ENCODE measurements around the gene ODAD3.

ODAD3 gene

DNA sequence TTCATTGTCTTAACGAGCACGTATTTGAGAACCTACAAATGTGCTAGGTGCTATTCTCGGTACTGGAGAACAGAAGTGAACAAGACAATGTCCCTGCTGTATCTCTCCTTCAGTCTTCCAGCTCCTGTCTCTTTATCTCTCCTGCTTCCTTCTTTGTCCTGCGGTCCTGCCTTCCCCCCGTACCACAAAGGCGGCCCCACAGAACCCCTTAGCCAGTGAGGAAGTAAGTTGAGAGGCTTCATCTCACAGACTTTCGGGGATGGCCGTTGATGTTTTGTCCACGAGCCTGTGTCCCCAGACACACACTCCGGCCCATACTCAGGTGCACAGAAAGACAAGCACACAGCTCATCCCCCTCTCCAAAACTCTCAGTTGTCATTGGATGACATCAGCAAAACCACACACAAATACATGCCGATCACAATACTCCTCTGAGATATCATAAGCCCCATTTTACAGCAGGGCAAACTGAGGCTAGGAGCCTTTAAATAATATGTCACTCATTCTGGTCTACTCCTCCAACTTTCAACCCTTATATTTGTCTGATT is 61.0 kb downstream of the ODAD3 start:
- DNase-seq = no peak

DNA sequence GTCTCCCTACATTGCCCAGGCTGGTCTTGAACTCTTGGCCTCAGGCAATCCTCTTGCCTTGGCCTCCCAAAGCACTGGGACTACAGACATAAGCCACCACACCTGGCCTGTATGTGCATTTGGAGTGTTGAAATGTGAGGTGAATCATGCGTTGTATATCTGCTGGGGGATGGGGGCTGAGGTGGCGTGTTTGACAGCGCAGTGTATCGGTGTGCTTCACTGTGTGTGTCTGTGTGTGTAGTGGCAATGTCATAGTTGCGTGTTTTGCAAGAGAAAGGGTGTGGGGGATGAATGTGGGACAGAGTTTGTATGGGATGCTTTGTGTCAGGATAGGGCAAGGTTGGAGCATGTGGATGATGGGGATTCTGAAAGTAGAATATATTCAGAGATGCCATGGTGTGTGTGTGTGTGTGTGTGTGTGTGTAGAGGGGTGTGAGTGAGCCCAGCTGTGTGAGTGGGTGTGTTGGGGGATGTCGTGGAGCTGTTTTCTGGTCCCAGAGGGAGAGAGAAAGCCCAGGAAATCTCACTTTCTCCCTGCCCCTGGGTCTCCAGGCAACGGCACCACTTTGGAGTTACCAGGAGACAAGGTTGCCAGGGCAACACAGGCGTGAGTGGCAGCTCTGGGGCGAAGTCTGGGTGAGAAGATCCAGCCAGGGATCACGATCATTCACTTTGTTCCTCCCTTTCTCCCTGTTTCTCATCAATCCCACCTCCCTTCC is 61.6 kb downstream of the ODAD3 start:
- no peak for DNase-seq

DNA sequence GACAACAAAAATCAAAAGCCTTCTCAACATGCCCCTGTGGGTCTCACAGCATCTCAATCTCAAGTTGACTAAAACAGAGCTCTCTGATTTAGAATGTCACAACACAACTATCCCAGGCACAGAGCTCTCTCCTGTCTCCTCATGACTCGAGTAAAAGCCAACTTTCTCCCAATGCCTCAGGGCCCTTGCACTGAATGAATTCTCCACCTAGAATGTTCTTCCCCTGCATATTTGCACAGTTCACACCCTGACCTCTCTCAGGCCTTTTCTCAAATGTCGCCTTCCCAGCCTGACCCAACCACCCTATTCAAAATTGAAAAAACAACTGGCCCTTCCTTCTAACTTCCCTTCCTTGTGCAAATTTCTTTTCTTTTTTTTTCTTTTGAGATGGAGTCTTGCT is 64.2 kb downstream of the ODAD3 start:
- no peak for DNase-seq

Data from stimulated activated CD4-positive, alpha-beta T cell treated with anti-CD3 and anti-CD28 coated beads, Interleukin-1b, Interleukin-23, amount 100 ng/mL, for 48 hours (primary cell).